ENCODE results near the gene ALLC. TPM values are rescaled to one million over a fixed set of nuclear protein-coding genes. Genes with fewer than 3 reads are reported as not detected.

ALLC gene
- total RNA-seq (1 to 10 TPM in 1 of 2 donors, under 1 TPM in 1; 0.14 to 1.3 TPM), polyA plus RNA-seq (1 to 10 TPM in 1 of 2 donors, under 1 TPM in 1; 0.09 to 1.4 TPM)

DNA sequence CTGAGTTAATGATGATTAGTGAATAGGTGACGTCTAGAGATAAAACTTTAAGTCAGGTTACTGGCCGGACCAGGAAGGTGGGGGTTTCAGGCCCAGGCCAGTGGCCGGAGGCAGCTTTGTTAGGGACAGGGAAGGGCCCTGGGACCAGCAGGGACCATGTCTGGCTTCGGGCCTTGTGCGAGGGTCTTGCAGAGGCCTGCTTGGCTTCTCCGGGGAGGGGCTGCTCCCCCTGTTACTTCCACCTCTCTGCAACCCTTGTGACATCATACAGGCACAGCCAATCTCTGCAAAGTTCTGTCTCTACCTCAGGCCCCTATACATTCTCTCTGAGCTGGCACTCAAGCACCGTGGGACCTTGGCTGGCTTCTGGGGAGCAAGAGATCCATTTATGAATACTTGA lies at the start of gene ALLC:
Gene ALLC, plus strand, starts transcription at position 320 of the 400 bp plus-strand sequence. CDS start 12,958 bp downstream, outside the sequence.
- no peaks in the 10 kb centered on the region for H3K36me3 ChIP-seq (ENCODE audit: control insufficient read depth in 4 of 4, insufficient read depth in 3 of 4, low read depth in 1 of 4, low read length in 3 of 4)
- no peaks in the 10 kb centered on the region for H3K9me3 ChIP-seq (ENCODE audit: control insufficient read depth in 4 of 4, low read length in 3 of 4)
- no peak within 1 kb of the TSS for H3K4me3 ChIP-seq (ENCODE audit: low read depth in 1 of 3, low read length in 3 of 3)
- H3K27me3 ChIP-seq (ENCODE audit: control insufficient read depth in 4 of 4, insufficient read depth in 4 of 4, low read length in 3 of 4): no peaks in the 10 kb centered on the region
- TF ChIP-seq HNF4G (IDR thresholded peaks at IDR 0.05) (no peak), HNF4A (conservative IDR thresholded peaks at IDR 0.05) (no peak), FOXA1 (IDR thresholded peaks at IDR 0.05) (no peak), EGR1 (IDR thresholded peaks at IDR 0.05; ENCODE audit: low read depth in 2 of 2) (no peak), GABPA (IDR thresholded peaks at IDR 0.05 in 1 of 2, conservative IDR thresholded peaks at IDR 0.05 in 1 of 2) (no peak), TAF1 (conservative IDR thresholded peaks at IDR 0.05) (no peak), RXRA (IDR thresholded peaks at IDR 0.05) (no peak), YY1 (IDR thresholded peaks at IDR 0.05) (no peak), SP1 (IDR thresholded peaks at IDR 0.05) (no peak), FOXA2 (IDR thresholded peaks at IDR 0.05) (no peak), RAD21 (IDR thresholded peaks at IDR 0.05) (no peak), NR2F2 (IDR thresholded peaks at IDR 0.05) (no peak), JUND (IDR thresholded peaks at IDR 0.05) (no peak)
- TF ChIP-seq, protein P1, sequence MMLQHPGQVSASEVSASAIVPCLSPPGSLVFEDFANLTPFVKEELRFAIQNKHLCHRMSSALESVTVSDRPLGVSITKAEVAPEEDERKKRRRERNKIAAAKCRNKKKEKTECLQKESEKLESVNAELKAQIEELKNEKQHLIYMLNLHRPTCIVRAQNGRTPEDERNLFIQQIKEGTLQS (IDR thresholded peaks at IDR 0.05): no peak
- TF ChIP-seq, protein P2, sequence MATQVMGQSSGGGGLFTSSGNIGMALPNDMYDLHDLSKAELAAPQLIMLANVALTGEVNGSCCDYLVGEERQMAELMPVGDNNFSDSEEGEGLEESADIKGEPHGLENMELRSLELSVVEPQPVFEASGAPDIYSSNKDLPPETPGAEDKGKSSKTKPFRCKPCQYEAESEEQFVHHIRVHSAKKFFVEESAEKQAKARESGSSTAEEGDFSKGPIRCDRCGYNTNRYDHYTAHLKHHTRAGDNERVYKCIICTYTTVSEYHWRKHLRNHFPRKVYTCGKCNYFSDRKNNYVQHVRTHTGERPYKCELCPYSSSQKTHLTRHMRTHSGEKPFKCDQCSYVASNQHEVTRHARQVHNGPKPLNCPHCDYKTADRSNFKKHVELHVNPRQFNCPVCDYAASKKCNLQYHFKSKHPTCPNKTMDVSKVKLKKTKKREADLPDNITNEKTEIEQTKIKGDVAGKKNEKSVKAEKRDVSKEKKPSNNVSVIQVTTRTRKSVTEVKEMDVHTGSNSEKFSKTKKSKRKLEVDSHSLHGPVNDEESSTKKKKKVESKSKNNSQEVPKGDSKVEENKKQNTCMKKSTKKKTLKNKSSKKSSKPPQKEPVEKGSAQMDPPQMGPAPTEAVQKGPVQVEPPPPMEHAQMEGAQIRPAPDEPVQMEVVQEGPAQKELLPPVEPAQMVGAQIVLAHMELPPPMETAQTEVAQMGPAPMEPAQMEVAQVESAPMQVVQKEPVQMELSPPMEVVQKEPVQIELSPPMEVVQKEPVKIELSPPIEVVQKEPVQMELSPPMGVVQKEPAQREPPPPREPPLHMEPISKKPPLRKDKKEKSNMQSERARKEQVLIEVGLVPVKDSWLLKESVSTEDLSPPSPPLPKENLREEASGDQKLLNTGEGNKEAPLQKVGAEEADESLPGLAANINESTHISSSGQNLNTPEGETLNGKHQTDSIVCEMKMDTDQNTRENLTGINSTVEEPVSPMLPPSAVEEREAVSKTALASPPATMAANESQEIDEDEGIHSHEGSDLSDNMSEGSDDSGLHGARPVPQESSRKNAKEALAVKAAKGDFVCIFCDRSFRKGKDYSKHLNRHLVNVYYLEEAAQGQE (IDR thresholded peaks at IDR 0.05): no peak
- TF ChIP-seq, protein P3, sequence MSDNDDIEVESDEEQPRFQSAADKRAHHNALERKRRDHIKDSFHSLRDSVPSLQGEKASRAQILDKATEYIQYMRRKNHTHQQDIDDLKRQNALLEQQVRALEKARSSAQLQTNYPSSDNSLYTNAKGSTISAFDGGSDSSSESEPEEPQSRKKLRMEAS (IDR thresholded peaks at IDR 0.05): no peak
- TF ChIP-seq, protein P4, sequence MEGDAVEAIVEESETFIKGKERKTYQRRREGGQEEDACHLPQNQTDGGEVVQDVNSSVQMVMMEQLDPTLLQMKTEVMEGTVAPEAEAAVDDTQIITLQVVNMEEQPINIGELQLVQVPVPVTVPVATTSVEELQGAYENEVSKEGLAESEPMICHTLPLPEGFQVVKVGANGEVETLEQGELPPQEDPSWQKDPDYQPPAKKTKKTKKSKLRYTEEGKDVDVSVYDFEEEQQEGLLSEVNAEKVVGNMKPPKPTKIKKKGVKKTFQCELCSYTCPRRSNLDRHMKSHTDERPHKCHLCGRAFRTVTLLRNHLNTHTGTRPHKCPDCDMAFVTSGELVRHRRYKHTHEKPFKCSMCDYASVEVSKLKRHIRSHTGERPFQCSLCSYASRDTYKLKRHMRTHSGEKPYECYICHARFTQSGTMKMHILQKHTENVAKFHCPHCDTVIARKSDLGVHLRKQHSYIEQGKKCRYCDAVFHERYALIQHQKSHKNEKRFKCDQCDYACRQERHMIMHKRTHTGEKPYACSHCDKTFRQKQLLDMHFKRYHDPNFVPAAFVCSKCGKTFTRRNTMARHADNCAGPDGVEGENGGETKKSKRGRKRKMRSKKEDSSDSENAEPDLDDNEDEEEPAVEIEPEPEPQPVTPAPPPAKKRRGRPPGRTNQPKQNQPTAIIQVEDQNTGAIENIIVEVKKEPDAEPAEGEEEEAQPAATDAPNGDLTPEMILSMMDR (IDR thresholded peaks at IDR 0.05; ENCODE audit: low read depth, low read length, missing input control): no peak
- TF ChIP-seq, protein P5, sequence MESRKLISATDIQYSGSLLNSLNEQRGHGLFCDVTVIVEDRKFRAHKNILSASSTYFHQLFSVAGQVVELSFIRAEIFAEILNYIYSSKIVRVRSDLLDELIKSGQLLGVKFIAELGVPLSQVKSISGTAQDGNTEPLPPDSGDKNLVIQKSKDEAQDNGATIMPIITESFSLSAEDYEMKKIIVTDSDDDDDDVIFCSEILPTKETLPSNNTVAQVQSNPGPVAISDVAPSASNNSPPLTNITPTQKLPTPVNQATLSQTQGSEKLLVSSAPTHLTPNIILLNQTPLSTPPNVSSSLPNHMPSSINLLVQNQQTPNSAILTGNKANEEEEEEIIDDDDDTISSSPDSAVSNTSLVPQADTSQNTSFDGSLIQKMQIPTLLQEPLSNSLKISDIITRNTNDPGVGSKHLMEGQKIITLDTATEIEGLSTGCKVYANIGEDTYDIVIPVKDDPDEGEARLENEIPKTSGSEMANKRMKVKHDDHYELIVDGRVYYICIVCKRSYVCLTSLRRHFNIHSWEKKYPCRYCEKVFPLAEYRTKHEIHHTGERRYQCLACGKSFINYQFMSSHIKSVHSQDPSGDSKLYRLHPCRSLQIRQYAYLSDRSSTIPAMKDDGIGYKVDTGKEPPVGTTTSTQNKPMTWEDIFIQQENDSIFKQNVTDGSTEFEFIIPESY (IDR thresholded peaks at IDR 0.05): no peak
- no peak within 1 kb of the TSS for H3K27ac ChIP-seq (ENCODE audit: low read depth in 1 of 2, low read length in 2 of 2)
- DNase-seq (ENCODE audit: low spot score): no peak
- no peak within 1 kb of the TSS for H3K9ac ChIP-seq (ENCODE audit: low read depth in 1 of 2, low read length in 2 of 2)
- peaks cover 0 to 4% (median 0%) of the 10 kb centered on the region in 4 donors for H3K4me1 ChIP-seq (ENCODE audit: control insufficient read depth in 4 of 4, insufficient read depth in 4 of 4, low read length in 3 of 4)
- WGBS: 97% methylated on average over 7 of the region's 7 CpGs

Data from liver (tissue), 9 donors.